WTC11 (cell line): ENCODE measurements around the gene PRR35. TPM values are rescaled to one million over a fixed set of nuclear protein-coding genes. Genes with fewer than 3 reads are reported as not detected.

Source experiments
- ATAC-seq: fragments of 200-7000 bp; cut with Tn5 transposase; 2 replicates; pipeline ENCODE4 v1.10.0; 2021; ENCODE audit warnings: mild to moderate bottlenecking, moderate library complexity
- CTCF ChIA-PET: fragments of 300-600 bp; sonication (Branson Sonifier 250); formaldehyde crosslinking; loops from one replicate; lab custom pipeline; 2021; ENCODE audit warnings: antibody characterized with exemption; lab: Charles Lee
- POLR2A ChIA-PET: fragments of 350-600 bp; sonication (Branson Sonifier 250); formaldehyde crosslinking; loops from one replicate; lab custom pipeline; 2021; ENCODE audit warnings: antibody characterized with exemption; lab: Charles Lee
- DNase-seq: peaks from one replicate; pipeline ENCODE4 v3.0.0; 2021; ENCODE audit warnings: low spot score
- H3K27ac Mint-ChIP-seq: 2 replicates; pipeline ENCODE4 v1.8.0; 2021; ENCODE audit warnings: mixed read lengths
- H3K27me3 Mint-ChIP-seq: 2 replicates; pipeline ENCODE4 v1.8.0; 2021; ENCODE audit warnings: low read depth, mild to moderate bottlenecking, moderate library complexity, mixed read lengths
- H3K36me3 Mint-ChIP-seq: 2 replicates; pipeline ENCODE4 v1.8.0; 2021; ENCODE audit warnings: mixed read lengths
- H3K4me1 Mint-ChIP-seq: 2 replicates; pipeline ENCODE4 v1.8.0; 2022; ENCODE audit warnings: mixed read lengths
- H3K4me3 Mint-ChIP-seq: 2 replicates; pipeline ENCODE4 v1.8.0; 2021; ENCODE audit warnings: mild to moderate bottlenecking, moderate library complexity, mixed read lengths
- H3K9me3 Mint-ChIP-seq: 2 replicates; pipeline ENCODE4 v1.8.0; 2021; ENCODE audit warnings: mixed read lengths
- CBFB ChIP-seq: sonication (generic); formaldehyde crosslinking; IDR thresholded peaks from 2 replicates; pipeline ENCODE4 v1.8.1; 2022; ENCODE audit warnings: mild to moderate bottlenecking, low read depth, missing genetic modification reagents
- CREM ChIP-seq: sonication (generic); formaldehyde crosslinking; IDR thresholded peaks from 2 replicates; pipeline ENCODE4 v1.8.1; 2022; ENCODE audit warnings: mild to moderate bottlenecking, missing genetic modification reagents, moderate library complexity
- ETV6 ChIP-seq: sonication (generic); formaldehyde crosslinking; IDR thresholded peaks from 2 replicates; pipeline ENCODE4 v1.8.1; 2022; ENCODE audit warnings: mild to moderate bottlenecking, missing genetic modification reagents
- FOXP4 ChIP-seq: sonication (generic); formaldehyde crosslinking; IDR thresholded peaks from 2 replicates; pipeline ENCODE4 v1.8.0; 2022; ENCODE audit warnings: mild to moderate bottlenecking, missing genetic modification reagents
- JAZF1 ChIP-seq: fragments of 250-450 bp; sonication (Bioruptor Pico); IDR thresholded peaks from 2 replicates; pipeline ENCODE4 v1.9.0; 2021; ENCODE audit warnings: moderate library complexity, mild to moderate bottlenecking, inconsistent platforms
- MXD4 ChIP-seq: fragments of 250-450 bp; sonication (Bioruptor Pico); IDR thresholded peaks from 2 replicates; pipeline ENCODE4 v1.8.0; 2021; ENCODE audit warnings: mild to moderate bottlenecking, moderate library complexity, borderline replicate concordance
- NR1H2 ChIP-seq: sonication (generic); formaldehyde crosslinking; IDR thresholded peaks from 2 replicates; pipeline ENCODE4 v1.9.0; 2021; ENCODE audit warnings: mild to moderate bottlenecking, moderate library complexity, missing genetic modification reagents
- NR2C2 ChIP-seq: sonication (generic); formaldehyde crosslinking; IDR thresholded peaks from 2 replicates; pipeline ENCODE4 v1.8.0; 2022; ENCODE audit warnings: mild to moderate bottlenecking, missing genetic modification reagents
- RORB ChIP-seq: fragments of 250-450 bp; sonication (Bioruptor Pico); IDR thresholded peaks from 2 replicates; pipeline ENCODE4 v1.9.0; 2021; ENCODE audit warnings: mild to moderate bottlenecking
- STAT6 ChIP-seq: sonication (generic); formaldehyde crosslinking; conservative IDR thresholded peaks from 2 replicates; pipeline ENCODE4 v1.8.1; 2023; ENCODE audit warnings: mild to moderate bottlenecking, low read depth, missing genetic modification reagents, moderate library complexity
- TEAD1 ChIP-seq: sonication (generic); formaldehyde crosslinking; IDR thresholded peaks from 2 replicates; pipeline ENCODE4 v1.8.0; 2022; ENCODE audit warnings: mild to moderate bottlenecking, missing genetic modification reagents
- ZNF219 ChIP-seq: sonication (generic); formaldehyde crosslinking; IDR thresholded peaks from 2 replicates; pipeline ENCODE4 v1.8.0; 2023; ENCODE audit warnings: missing genetic modification reagents, mild to moderate bottlenecking, borderline replicate concordance
- ZNF423 ChIP-seq: fragments of 250-450 bp; sonication (Bioruptor Pico); IDR thresholded peaks from 2 replicates; pipeline ENCODE4 v2.1.2; 2022; ENCODE audit warnings: mild to moderate bottlenecking, moderate library complexity
- total RNA-seq: library from RNA; stranded (reverse); gene quantifications from 3 replicates; pipeline ENCODE4 v1.2.3, GENCODE V29; 2021
- TF ChIP-seq, protein P1 (sequence below): sonication (generic); formaldehyde crosslinking; IDR thresholded peaks from 2 replicates; pipeline ENCODE4 v1.8.0; 2023; ENCODE audit warnings: mild to moderate bottlenecking, missing genetic modification reagents

The PRR35 gene
- total RNA-seq, 1 experiment from 2014 or later, result 0.72 TPM

- no peaks in the 10 kb centered on the region for H3K27me3 Mint-ChIP-seq
- DNase-seq (peak; percentile 73), ATAC-seq (peak; percentile 70)
- ChIA-PET CTCF (interaction anchor here (0.6 to 2.4 kb wide), 35 partner anchors 8 to 224 kb away, joined by 3 to 18 read pairs (median 5); partner anchors contain the start of genes CHTF18, DECR2, METTL26 and NHLRC4), POLR2A (no interaction called here)
- no peaks in the 10 kb centered on the region for H3K9me3 Mint-ChIP-seq
- H3K4me3 Mint-ChIP-seq, result no peak overlapping the region
- TF ChIP-seq NR2C2 (CRISPR knock-in tag), result no peak
- TF ChIP-seq CREM (CRISPR knock-in tag), result no peak
- TF ChIP-seq JAZF1 (CRISPR knock-in tag), result no peak
- no peak for TF ChIP-seq RORB (CRISPR knock-in tag)
- TF ChIP-seq CBFB (CRISPR knock-in tag), result no peak
- no peak for TF ChIP-seq NR1H2 (CRISPR knock-in tag)
- TF ChIP-seq STAT6 (CRISPR knock-in tag), result no peak
- no peak for TF ChIP-seq FOXP4 (CRISPR knock-in tag)
- peak overlapping the region; percentile 89 for H3K27ac Mint-ChIP-seq
- H3K36me3 Mint-ChIP-seq, result no peaks in the 10 kb centered on the region
- H3K4me1 Mint-ChIP-seq, result peaks cover 4% of the 10 kb centered on the region
These were observed 16.6 kb downstream of the PRR35 start for GRCh38 chr16:576823-577201.

DNA sequence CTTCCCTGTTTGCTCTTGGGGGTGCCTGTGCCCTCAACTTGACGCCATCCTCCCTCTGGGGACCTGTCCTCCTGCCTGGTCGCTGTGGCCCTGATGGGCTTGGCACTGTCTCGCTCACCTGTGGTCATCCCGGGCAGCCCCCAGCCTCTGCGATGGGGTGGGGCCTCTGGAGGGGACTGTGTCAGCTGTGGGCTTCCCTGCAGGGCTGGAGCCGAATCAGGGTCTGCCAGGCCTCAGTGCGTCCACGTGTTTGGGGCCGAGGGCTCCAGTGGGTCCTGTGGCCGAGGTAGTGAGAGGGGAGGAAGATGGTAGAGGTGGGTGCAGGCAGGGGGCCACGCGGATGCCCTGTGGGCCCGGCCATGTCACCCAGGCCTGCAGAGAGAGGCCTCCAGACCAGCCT, 17.6 kb downstream of the PRR35 start:
- peaks cover 4% of the 10 kb centered on the region for H3K4me1 Mint-ChIP-seq
- H3K36me3 Mint-ChIP-seq, result no peaks in the 10 kb centered on the region
- POLR2A ChIA-PET, result no interaction called here
- CTCF ChIA-PET, result interaction anchor here (1.0 to 2.0 kb wide), 6 partner anchors 11 to 98 kb away, joined by 3 to 18 read pairs (median 8); partner anchors contain the start of genes CAPN15, NHLRC4 and RHBDL1
- H3K4me3 Mint-ChIP-seq, result no peak overlapping the region
- H3K27me3 Mint-ChIP-seq, result no peaks in the 10 kb centered on the region
- no peak for TF ChIP-seq TEAD1 (CRISPR knock-in tag)
- no peak for TF ChIP-seq MXD4 (CRISPR knock-in tag)
- no peak for TF ChIP-seq ETV6
- TF ChIP-seq, protein P1, sequence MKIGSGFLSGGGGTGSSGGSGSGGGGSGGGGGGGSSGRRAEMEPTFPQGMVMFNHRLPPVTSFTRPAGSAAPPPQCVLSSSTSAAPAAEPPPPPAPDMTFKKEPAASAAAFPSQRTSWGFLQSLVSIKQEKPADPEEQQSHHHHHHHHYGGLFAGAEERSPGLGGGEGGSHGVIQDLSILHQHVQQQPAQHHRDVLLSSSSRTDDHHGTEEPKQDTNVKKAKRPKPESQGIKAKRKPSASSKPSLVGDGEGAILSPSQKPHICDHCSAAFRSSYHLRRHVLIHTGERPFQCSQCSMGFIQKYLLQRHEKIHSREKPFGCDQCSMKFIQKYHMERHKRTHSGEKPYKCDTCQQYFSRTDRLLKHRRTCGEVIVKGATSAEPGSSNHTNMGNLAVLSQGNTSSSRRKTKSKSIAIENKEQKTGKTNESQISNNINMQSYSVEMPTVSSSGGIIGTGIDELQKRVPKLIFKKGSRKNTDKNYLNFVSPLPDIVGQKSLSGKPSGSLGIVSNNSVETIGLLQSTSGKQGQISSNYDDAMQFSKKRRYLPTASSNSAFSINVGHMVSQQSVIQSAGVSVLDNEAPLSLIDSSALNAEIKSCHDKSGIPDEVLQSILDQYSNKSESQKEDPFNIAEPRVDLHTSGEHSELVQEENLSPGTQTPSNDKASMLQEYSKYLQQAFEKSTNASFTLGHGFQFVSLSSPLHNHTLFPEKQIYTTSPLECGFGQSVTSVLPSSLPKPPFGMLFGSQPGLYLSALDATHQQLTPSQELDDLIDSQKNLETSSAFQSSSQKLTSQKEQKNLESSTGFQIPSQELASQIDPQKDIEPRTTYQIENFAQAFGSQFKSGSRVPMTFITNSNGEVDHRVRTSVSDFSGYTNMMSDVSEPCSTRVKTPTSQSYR (CRISPR knock-in tag), result no peak
- no peak for TF ChIP-seq ZNF219 (CRISPR knock-in tag)
- no peak for TF ChIP-seq ZNF423 (CRISPR knock-in tag)
- TF ChIP-seq FOXP4 (CRISPR knock-in tag), result no peak
- no peaks in the 10 kb centered on the region for H3K9me3 Mint-ChIP-seq
- DNase-seq, result no peak
- ATAC-seq, result no peak
- no peak overlapping the region for H3K27ac Mint-ChIP-seq
